NCI-H460 (cell line): Measurements from ENCODE around the gene LILRB5. TPM values are rescaled to one million over a fixed set of nuclear protein-coding genes. Genes with fewer than 3 reads are reported as not detected.

Experiments used
- small RNA-seq, 2 experiments: library from RNA; depleted of rRNA; stranded (forward); fragments of <200 nt; gene quantifications; one replicate each; pipeline ENCODE3, GENCODE V24; 2014
- total RNA-seq: library from RNA; depleted of rRNA; stranded (reverse); fragments of >200 nt; shearing (Covaris generic); gene quantifications from 2 replicates; pipeline ENCODE4 v1.2.3, GENCODE V29; 2014; rRNA removed

LILRB5 gene
- total RNA-seq, 1 experiment from 2014 or later = not detected

Small RNA genes lying within 50 kb of the gene (small RNA-seq; reads per million reads assigned to genes)
- gene AC245884.12 = 0 reads per million in 2 experiments
- gene MIR4752 = 0 reads per million in 2 experiments
- 0 reads per million in 2 experiments for gene RNU6-1307P

Other genes with a start within 250 kb of the LILRB5 start
- not detected in 2 replicates for gene VSTM1, start 193.4 kb downstream of the LILRB5 start, total RNA-seq
- gene TARM1, start 175.9 kb downstream of the LILRB5 start, total RNA-seq = not detected in 2 replicates
- gene OSCAR, start 156.5 kb downstream of the LILRB5 start, total RNA-seq = 0.22 and 0.32 TPM in 2 replicates
- 31.8 and 38.6 TPM in 2 replicates for gene NDUFA3, start 154.4 kb downstream of the LILRB5 start, total RNA-seq
- gene TFPT, start 141.6 kb downstream of the LILRB5 start, total RNA-seq = 8.3 and 10.2 TPM in 2 replicates
- 28.5 and 34.1 TPM in 2 replicates for gene PRPF31, start 141.5 kb downstream of the LILRB5 start, total RNA-seq
- gene CNOT3, start 119.5 kb downstream of the LILRB5 start, total RNA-seq = 12.3 and 19.2 TPM in 2 replicates
- gene LENG1, start 97.6 kb downstream of the LILRB5 start, total RNA-seq = 7.7 and 8.2 TPM in 2 replicates
- 0.30 and 0.63 TPM in 2 replicates for gene TMC4, start 84.1 kb downstream of the LILRB5 start, total RNA-seq
- gene MBOAT7, start 67.7 kb downstream of the LILRB5 start, total RNA-seq = 27.5 and 28.9 TPM in 2 replicates
- gene TSEN34, start 66.0 kb downstream of the LILRB5 start, total RNA-seq = 27.3 and 38.4 TPM in 2 replicates
- gene RPS9, start 56.4 kb downstream of the LILRB5 start, total RNA-seq = 2,109 and 2,437 TPM in 2 replicates
- gene LILRB3, start 34.3 kb downstream of the LILRB5 start, total RNA-seq = not detected in 2 replicates
- not detected in 2 replicates for gene LILRA6, start 14.5 kb downstream of the LILRB5 start, total RNA-seq
- not detected in 2 replicates for gene LILRB2, start 23.8 kb upstream of the LILRB5 start, total RNA-seq
- gene LILRA5, start 55.9 kb upstream of the LILRB5 start, total RNA-seq = not detected in 2 replicates
- not detected in 2 replicates for gene LILRA4, start 81.9 kb upstream of the LILRB5 start, total RNA-seq
- not detected in 2 replicates for gene LAIR1, start 107.7 kb upstream of the LILRB5 start, total RNA-seq
- not detected in 2 replicates for gene TTYH1, start 158.2 kb upstream of the LILRB5 start, total RNA-seq
- 30.4 and 32.9 TPM in 2 replicates for gene LENG8, start 191.9 kb upstream of the LILRB5 start, total RNA-seq
- 6.2 and 8.2 TPM in 2 replicates for gene LENG9, start 206.5 kb upstream of the LILRB5 start, total RNA-seq
- 0.17 TPM in 1 of 2 replicates, not detected in the other for gene CDC42EP5, start 216.0 kb upstream of the LILRB5 start, total RNA-seq
- gene LAIR2, start 245.6 kb upstream of the LILRB5 start, total RNA-seq = not detected in 2 replicates